K562 (cell line): ENCODE data around the gene RABL2A. TPM values are rescaled to one million over a fixed set of nuclear protein-coding genes. Genes with fewer than 3 reads are reported as not detected.
"Not testable (repeated sequence)": the region's sequence is repeated elsewhere in the genome, so short reads cannot be mapped to it uniquely, and the experiment has no call there.

Experiments
- ATAC-seq: fragments of 200-7000 bp; cut with Tn5 transposase; 3 replicates; pipeline ENCODE4 v1.9.1; 2020; ENCODE audit warnings: moderate library complexity
- BruUV-seq: library from RNA; stranded (reverse); fragments of 400-500 nt; replicated peaks from 2 replicates; lab custom pipeline; 2021; lab: Mats Ljungman, UMichigan
- CTCF ChIA-PET: fragments of 300-600 bp; formaldehyde crosslinking; extraction: SDS; loops from one replicate; lab custom pipeline; 2021; ENCODE audit warnings: low intra/inter-chr PET ratio; lab: Yijun Ruan, JAX
- POLR2A ChIA-PET: fragments of 300-600, 350-650 bp; sonication (Branson Sonifier 250); formaldehyde crosslinking; extraction: SDS; loops from one replicate; lab custom pipeline; 2021; ENCODE audit warnings: antibody characterized with exemption, inconsistent platforms; lab: Yijun Ruan, JAX
- DNase-seq, 4 experiments: peaks; one replicate each; pipeline versions ENCODE4 v3.0.0 to v3.0.0-alpha.2; 2011 to 2018; ENCODE audit warnings: low spot score in 3 of 4, mixed read lengths in 3 of 4; ENCODE audit errors: extremely low read depth in 1 of 4
- FAIRE-seq: peaks from 2 replicates; lab custom pipeline; 2011; peaks lifted over from hg19 to GRCh38; lab: Jason Lieb, UNC
- H2AFZ ChIP-seq: 2 replicates; pipeline ENCODE4 v1.6.0; 2011; ENCODE audit warnings: low read depth, low read length, control low read depth, inconsistent platforms
- H3K27ac ChIP-seq: fragments of 200-600 bp; 3 replicates; pipeline ENCODE4 v1.8.0; 2011; ENCODE audit warnings: low read depth, mild to moderate bottlenecking, control low read depth, inconsistent platforms, low read length, moderate library complexity, mixed read lengths; ENCODE audit errors: extremely low read depth
- H3K27me3 ChIP-seq, 2 experiments: fragments of 300-600 bp in 1 of 2; 2 replicates in 1 of 2; 3 replicates in 1 of 2; pipeline versions ENCODE4 v1.6.0 to v1.8.0; 2011; ENCODE audit warnings: inconsistent platforms in 2 of 2, low read length in 2 of 2, mild to moderate bottlenecking in 1 of 2, mixed read lengths in 1 of 2, moderate library complexity in 1 of 2; ENCODE audit not compliant: control insufficient read depth in 2 of 2, insufficient read depth in 2 of 2
- H3K36me3 ChIP-seq: fragments of 300-600 bp; 3 replicates; pipeline ENCODE4 v1.8.0; 2011; ENCODE audit warnings: mild to moderate bottlenecking, low read length, inconsistent platforms; ENCODE audit not compliant: control insufficient read depth, insufficient read depth
- H3K4me1 ChIP-seq, 2 experiments: fragments of 200-600 bp in 1 of 2; replicated peaks in 1 of 2; 2 replicates in 1 of 2; 3 replicates in 1 of 2; pipeline versions ENCODE4 v1.5.1 to v1.8.0; 2011; ENCODE audit warnings: inconsistent platforms in 2 of 2, low read length in 2 of 2, mild to moderate bottlenecking in 1 of 2, mixed read lengths in 1 of 2, moderate library complexity in 1 of 2; ENCODE audit not compliant: control insufficient read depth in 2 of 2, insufficient read depth in 2 of 2
- H3K4me2 ChIP-seq: 2 replicates; pipeline ENCODE4 v1.6.1; 2011; ENCODE audit warnings: low read length, control low read depth, inconsistent platforms, mixed read lengths; ENCODE audit not compliant: insufficient read depth
- H3K4me3 ChIP-seq: fragments of 200-600 bp; sonication (generic), shearing (Covaris generic); 2 replicates; pipeline ENCODE4 v1.5.1; 2016; ENCODE audit warnings: control low read depth, inconsistent platforms
- H3K79me2 ChIP-seq: fragments of 200-600 bp; 3 replicates; pipeline ENCODE4 v1.8.0; 2011; ENCODE audit warnings: low read length, inconsistent platforms; ENCODE audit not compliant: control insufficient read depth, insufficient read depth
- H3K9ac ChIP-seq, 2 experiments: 2 replicates each; pipeline versions ENCODE4 v1.6.0 to v1.6.1; 2011; ENCODE audit warnings: low read depth in 2 of 2, low read length in 2 of 2, control low read depth in 1 of 2, inconsistent platforms in 1 of 2, mild to moderate bottlenecking in 1 of 2, mixed read lengths in 1 of 2; ENCODE audit not compliant: insufficient read depth in 1 of 2
- H3K9me1 ChIP-seq: one replicate; pipeline ENCODE4 v1.6.0; 2011; ENCODE audit warnings: inconsistent platforms, mild to moderate bottlenecking, low read length, moderate library complexity; ENCODE audit not compliant: control insufficient read depth, insufficient read depth
- H3K9me3 ChIP-seq: replicated peaks from 2 replicates; pipeline ENCODE4 v1.5.1; 2011; ENCODE audit warnings: low read depth, low read length, inconsistent platforms; ENCODE audit not compliant: control insufficient read depth, insufficient read depth
- H4K20me1 ChIP-seq: replicated peaks from 2 replicates; pipeline ENCODE4 v1.6.1; 2011; ENCODE audit warnings: low read length, inconsistent platforms, mixed read lengths; ENCODE audit not compliant: control insufficient read depth, insufficient read depth
- WGBS: fragments of 100-300 bp; shearing (Covaris generic); methylation state at CpG from one replicate; pipeline ENCODE4 v1.1.6; 2016; ENCODE audit warnings: low coverage, mixed read lengths; ENCODE audit not compliant: insufficient coverage; ENCODE audit errors: missing lambda C conversion rate; 5-methylcytosine and 5-hydroxymethylcytosine counted together
- in situ Hi-C: fragments of 300-500 bp; cut with MboI; formaldehyde crosslinking; loops from 4 replicates; pipeline ENCODE4 v1.15.0; 2018; ENCODE audit warnings: inconsistent platforms, mixed read lengths
- intact Hi-C: fragments of 100-400 bp; cut with micrococcal nuclease; formaldehyde crosslinking; loops from 2 replicates; pipeline ENCODE4 v1.14.2; 2022
- polyA plus RNA-seq, 8 experiments: library from polyadenylated mRNA; depleted of rRNA in 4 of 8; stranded (reverse) in 5 of 8; unstranded in 3 of 8; fragments of >200 nt; fragmentation: Nextera tagmentation in 2 of 8; fragmentation: Illumina TruSeq in 1 of 8; extraction: Ambion mirVana in 2 of 8; extraction: Trizol in 1 of 8; gene quantifications; 2 replicates each; pipeline versions ENCODE4 v1.2.1 to v1.2.3, GENCODE V29; 2011 to 2014; ENCODE audit warnings: inconsistent platforms in 1 of 8, missing spikeins in 1 of 8
- total RNA-seq, 7 experiments: library from RNA; depleted of rRNA in 6 of 7; stranded (reverse); fragments of >200 nt in 6 of 7; fragmentation: Illumina TruSeq in 2 of 7; extraction: Trizol in 2 of 7; gene quantifications; 2 replicates each; pipeline versions ENCODE4 v1.2.1 to v1.2.3, GENCODE V29; 2011 to 2021; ENCODE audit warnings: low replicate concordance in 1 of 7

RABL2A gene
- total and polyA plus RNA-seq, 9 of the 15 experiments (the other 6 are each of a cell fraction or from before 2014, with no cell fraction given): 0.27 to 5.8 (median 3.2) TPM

GRCh38 chr2:113621002-113621401 lies 6.1 kb upstream of the RABL2A start:
- H3K36me3 ChIP-seq, H3K4me2 ChIP-seq, in situ Hi-C loops, H2AFZ ChIP-seq, ATAC-seq, BruUV-seq, H3K9ac ChIP-seq, H3K27ac ChIP-seq, H3K27me3 ChIP-seq, POLR2A ChIA-PET, H3K9me1 ChIP-seq, H3K79me2 ChIP-seq, H3K4me3 ChIP-seq, FAIRE-seq, H3K9me3 ChIP-seq, H3K4me1 ChIP-seq, DNase-seq, H4K20me1 ChIP-seq, CTCF ChIA-PET, intact Hi-C loops: not testable (repeated sequence)
- no CpG with 5 or more reads among the region's 5 CpGs for WGBS

DNA sequence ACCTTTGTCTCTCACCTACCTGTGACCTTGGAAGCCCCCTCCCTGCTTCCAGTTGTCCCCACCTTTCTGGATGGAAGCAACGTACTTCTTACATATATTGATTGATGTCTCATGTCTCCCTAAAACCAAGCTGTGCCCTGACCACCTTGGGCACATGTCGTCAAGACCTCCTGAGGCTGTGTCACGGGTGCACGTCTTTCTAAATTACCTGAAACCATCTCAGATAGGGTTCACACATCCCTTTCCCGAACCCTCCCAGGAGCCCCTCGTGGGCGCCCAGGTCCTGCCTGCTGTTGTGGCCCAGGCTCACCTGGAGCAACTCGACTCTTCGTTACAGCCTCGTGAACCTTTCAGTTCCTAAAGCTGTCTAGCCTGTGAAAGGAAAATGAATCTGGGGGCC lies 1.2 kb upstream of the RABL2A start:
- WGBS: 66% methylated on average over 9 of the region's 10 CpGs
- H3K36me3 ChIP-seq, H3K4me1 ChIP-seq, ATAC-seq, H3K9me1 ChIP-seq, DNase-seq, H3K9ac ChIP-seq, H3K79me2 ChIP-seq, H3K9me3 ChIP-seq, intact Hi-C loops, H3K4me3 ChIP-seq, H3K27me3 ChIP-seq, POLR2A ChIA-PET, in situ Hi-C loops, FAIRE-seq, H2AFZ ChIP-seq, H3K4me2 ChIP-seq, H3K27ac ChIP-seq, CTCF ChIA-PET, H4K20me1 ChIP-seq, BruUV-seq: not testable (repeated sequence)

GRCh38 chr2:113632849-113633345 lies 5.8 kb downstream of the RABL2A start:
- POLR2A ChIA-PET, FAIRE-seq: not testable (repeated sequence)

GRCh38 chr2:113635358-113635757 lies 8.3 kb downstream of the RABL2A start:
- FAIRE-seq, intact Hi-C loops, H3K9me3 ChIP-seq, H3K4me3 ChIP-seq, H4K20me1 ChIP-seq, DNase-seq, H2AFZ ChIP-seq, H3K79me2 ChIP-seq, POLR2A ChIA-PET, H3K36me3 ChIP-seq, H3K4me2 ChIP-seq, BruUV-seq, CTCF ChIA-PET, H3K9me1 ChIP-seq, H3K27me3 ChIP-seq, H3K9ac ChIP-seq, H3K27ac ChIP-seq, in situ Hi-C loops, H3K4me1 ChIP-seq: not testable (repeated sequence)
- 82% methylated on average over 9 of the region's 12 CpGs for WGBS
- ATAC-seq: peak; percentile 85

More at GRCh38 chr2:113632849-113633345, 5.8 kb downstream of the RABL2A start:
- DNase-seq, intact Hi-C loops, ATAC-seq, H3K4me3 ChIP-seq, BruUV-seq, H3K9ac ChIP-seq, H4K20me1 ChIP-seq, CTCF ChIA-PET, H3K27ac ChIP-seq, H3K79me2 ChIP-seq, H3K4me1 ChIP-seq, H2AFZ ChIP-seq, H3K36me3 ChIP-seq, H3K9me3 ChIP-seq, H3K9me1 ChIP-seq, H3K4me2 ChIP-seq, H3K27me3 ChIP-seq, in situ Hi-C loops: not testable (repeated sequence)
- WGBS: 66% methylated on average over 4 of the region's 4 CpGs
